H1 (cell line): ENCODE measurements around the gene PREX1. TPM values are rescaled to one million over a fixed set of nuclear protein-coding genes. Genes with fewer than 3 reads are reported as not detected.

ENCODE experiments used
- CTCF ChIA-PET: fragments of 300-600 bp; sonication (Branson Sonifier 250); formaldehyde crosslinking; loops from one replicate; lab custom pipeline; 2021; ENCODE audit not compliant: partially characterized antibody; lab: Charles Lee
- POLR2A ChIA-PET: fragments of 300-600 bp; sonication (Branson Sonifier 250); formaldehyde crosslinking; loops from one replicate; lab custom pipeline; 2021; ENCODE audit warnings: inconsistent platforms; ENCODE audit not compliant: partially characterized antibody; lab: Charles Lee
- DNase-seq, 2 experiments: peaks; one replicate each; pipeline versions ENCODE4 v3.0.0 to v3.0.0-alpha.2; 2010 to 2022; ENCODE audit warnings: low spot score in 2 of 2, low read depth in 1 of 2, mixed read lengths in 1 of 2
- FAIRE-seq: peaks from 2 replicates; lab custom pipeline; 2011; peaks lifted over from hg19 to GRCh38; lab: Jason Lieb, UNC
- H2AFZ ChIP-seq: 2 replicates; pipeline ENCODE4 v1.8.1; 2012; ENCODE audit warnings: low read length, inconsistent platforms
- H2AK5ac ChIP-seq: 2 replicates; pipeline ENCODE4 v1.6.1; 2013; ENCODE audit warnings: low read depth, low read length
- H2BK120ac ChIP-seq: replicated peaks from 2 replicates; pipeline ENCODE3; 2013; ENCODE audit warnings: low read depth, low read length, inconsistent platforms
- H2BK12ac ChIP-seq: 2 replicates; pipeline ENCODE4 v1.6.1; 2013; ENCODE audit warnings: low read depth, low read length
- H2BK15ac ChIP-seq: 2 replicates; pipeline ENCODE4 v1.6.1; 2013; ENCODE audit warnings: low read length
- H2BK20ac ChIP-seq: 2 replicates; pipeline ENCODE4 v1.6.1; 2013; ENCODE audit warnings: low read length
- H2BK5ac ChIP-seq: 2 replicates; pipeline ENCODE4 v1.6.1; 2013; ENCODE audit warnings: low read depth, low read length
- H3K14ac ChIP-seq: 2 replicates; pipeline ENCODE4 v1.6.1; 2013; ENCODE audit warnings: inconsistent platforms; ENCODE audit not compliant: insufficient read length
- H3K18ac ChIP-seq: 2 replicates; pipeline ENCODE4 v1.6.1; 2013; ENCODE audit warnings: low read length; ENCODE audit errors: extremely low read depth
- H3K23ac ChIP-seq: 2 replicates; pipeline ENCODE4 v1.6.1; 2013; ENCODE audit warnings: inconsistent platforms; ENCODE audit not compliant: insufficient read length
- H3K23me2 ChIP-seq: 2 replicates; pipeline ENCODE4 v1.6.1; 2013; ENCODE audit warnings: low read depth, low read length
- H3K27ac ChIP-seq: 2 replicates; pipeline ENCODE4 v1.6.1; 2011; ENCODE audit warnings: low read depth, low read length, inconsistent platforms
- H3K27me3 ChIP-seq, 4 experiments: replicated peaks in 1 of 4; 1 replicate in 1 of 4; 2 replicates in 3 of 4; pipeline versions ENCODE4 v1.6.1 to v1.8.1; 2011 to 2013; ENCODE audit warnings: low read length in 3 of 4, mild to moderate bottlenecking in 3 of 4, inconsistent platforms in 2 of 4, mixed read lengths in 2 of 4, moderate library complexity in 1 of 4; ENCODE audit not compliant: control insufficient read depth in 3 of 4, insufficient read depth in 3 of 4; ENCODE audit errors: extremely low read depth in 1 of 4
- H3K36me3 ChIP-seq, 4 experiments: 2 replicates each; pipeline versions ENCODE4 v1.6.1 to v1.8.1; 2011 to 2013; ENCODE audit warnings: mild to moderate bottlenecking in 4 of 4, low read length in 3 of 4, moderate library complexity in 2 of 4, control low read depth in 1 of 4, inconsistent platforms in 1 of 4; ENCODE audit not compliant: insufficient read depth in 4 of 4, control insufficient read depth in 2 of 4
- H3K4ac ChIP-seq: replicated peaks from 2 replicates; pipeline ENCODE3; 2013; ENCODE audit warnings: low read length, low read depth, mixed read lengths, inconsistent platforms; ENCODE audit not compliant: insufficient read length
- H3K4me1 ChIP-seq, 4 experiments: replicated peaks in 1 of 4; 1 replicate in 1 of 4; 2 replicates in 3 of 4; pipeline versions ENCODE4 v1.6.1 to v1.8.1; 2011 to 2013; ENCODE audit warnings: low read length in 3 of 4, inconsistent platforms in 2 of 4, mixed read lengths in 1 of 4; ENCODE audit not compliant: insufficient read depth in 4 of 4, control insufficient read depth in 3 of 4
- H3K4me2 ChIP-seq, 2 experiments: 2 replicates each; pipeline versions ENCODE4 v1.6.1 to v1.8.1; 2011 to 2013; ENCODE audit warnings: low read depth in 2 of 2, low read length in 2 of 2, control low read depth in 1 of 2, inconsistent platforms in 1 of 2, mild to moderate bottlenecking in 1 of 2; ENCODE audit not compliant: insufficient read depth in 1 of 2
- H3K4me3 ChIP-seq, 4 experiments: fragments of 200-600, 300-600 bp in 1 of 4; sonication (generic), shearing (Covaris generic), sonication (Bioruptor Twin) in 1 of 4; 2 replicates each; pipeline versions ENCODE4 v1.5.1 to v1.8.1; 2011 to 2016; ENCODE audit warnings: low read length in 4 of 4, low read depth in 3 of 4, control low read depth in 2 of 4, inconsistent platforms in 2 of 4, mild to moderate bottlenecking in 2 of 4, mixed read lengths in 1 of 4, moderate library complexity in 1 of 4; ENCODE audit not compliant: insufficient read depth in 2 of 4; ENCODE audit errors: extremely low read depth in 1 of 4
- H3K56ac ChIP-seq: replicated peaks from 2 replicates; pipeline ENCODE3; 2013; ENCODE audit warnings: low read depth, mild to moderate bottlenecking, mixed read lengths, low read length, inconsistent platforms; ENCODE audit not compliant: insufficient read length
- H3K79me1 ChIP-seq: 2 replicates; pipeline ENCODE4 v1.6.1; 2013; ENCODE audit warnings: low read depth, low read length, control low read depth
- H3K79me2 ChIP-seq, 2 experiments: 2 replicates each; pipeline versions ENCODE4 v1.6.1 to v1.8.1; 2012 to 2013; ENCODE audit warnings: low read length in 2 of 2, mild to moderate bottlenecking in 2 of 2, inconsistent platforms in 1 of 2; ENCODE audit not compliant: insufficient read depth in 2 of 2, control insufficient read depth in 1 of 2
- H3K9ac ChIP-seq, 4 experiments: replicated peaks in 1 of 4; 1 replicate in 1 of 4; 2 replicates in 3 of 4; pipeline versions ENCODE4 v1.6.1 to v1.8.1; 2011 to 2013; ENCODE audit warnings: low read depth in 3 of 4, low read length in 3 of 4, control low read depth in 2 of 4, mild to moderate bottlenecking in 2 of 4, moderate library complexity in 2 of 4, inconsistent platforms in 1 of 4; ENCODE audit errors: extremely low read depth in 1 of 4
- H3K9me3 ChIP-seq, 2 experiments: 2 replicates each; pipeline versions ENCODE4 v1.6.1 to v1.8.1; 2012 to 2013; ENCODE audit warnings: mild to moderate bottlenecking in 2 of 2, moderate library complexity in 2 of 2, control low read depth in 1 of 2, inconsistent platforms in 1 of 2, low read depth in 1 of 2, low read length in 1 of 2, mixed read lengths in 1 of 2; ENCODE audit not compliant: insufficient read depth in 2 of 2
- H4K20me1 ChIP-seq, 2 experiments: replicated peaks in 1 of 2; 2 replicates each; pipeline versions ENCODE3 to v1.8.1; 2011 to 2013; ENCODE audit warnings: inconsistent platforms in 2 of 2, low read length in 2 of 2, mild to moderate bottlenecking in 1 of 2; ENCODE audit not compliant: insufficient read depth in 2 of 2, control insufficient read depth in 1 of 2
- H4K5ac ChIP-seq: 2 replicates; pipeline ENCODE4 v1.6.1; 2013; ENCODE audit warnings: low read length, low read depth, mixed read lengths, inconsistent platforms; ENCODE audit not compliant: insufficient read length
- H4K8ac ChIP-seq: 2 replicates; pipeline ENCODE4 v1.8.0; 2013; ENCODE audit warnings: mild to moderate bottlenecking, moderate library complexity, low read length, inconsistent platforms; ENCODE audit not compliant: insufficient read depth; ENCODE audit errors: extremely low read depth
- H4K91ac ChIP-seq: replicated peaks from 2 replicates; pipeline ENCODE3; 2013; ENCODE audit warnings: low read length, mixed read lengths, inconsistent platforms; ENCODE audit not compliant: insufficient read length
- CTBP2 ChIP-seq: IDR thresholded peaks from 2 replicates; pipeline ENCODE4 v1.7.0; 2011; ENCODE audit warnings: borderline replicate concordance, mild to moderate bottlenecking, moderate library complexity, mixed read lengths, low read length; ENCODE audit not compliant: insufficient read depth, insufficient read length
- EGR1 ChIP-seq: IDR thresholded peaks from 2 replicates; pipeline ENCODE4 v1.6.1; 2011; ENCODE audit warnings: low read depth, low read length, borderline replicate concordance
- JUN ChIP-seq: IDR thresholded peaks from 2 replicates; pipeline ENCODE4 v1.6.1; 2011; ENCODE audit warnings: low read depth, mild to moderate bottlenecking, improper control_type of control experiment, low read length
- KDM4A ChIP-seq: IDR thresholded peaks from one replicate; pipeline ENCODE4 v1.7.1; 2012; ENCODE audit warnings: low read depth, mild to moderate bottlenecking, moderate library complexity, low read length, inconsistent platforms; ENCODE audit not compliant: severe bottlenecking
- RBBP5 ChIP-seq: IDR thresholded peaks from 2 replicates; pipeline ENCODE4 v1.7.1; 2012; ENCODE audit warnings: low read depth, mild to moderate bottlenecking, inconsistent platforms, low read length, moderate library complexity, borderline replicate concordance
- SIN3A ChIP-seq, 2 experiments: IDR thresholded peaks in 1 of 2; conservative IDR thresholded peaks in 1 of 2; 2 replicates each; pipeline ENCODE4 v1.6.1; 2011 to 2012; ENCODE audit warnings: low read length in 2 of 2, improper control_type of control experiment in 1 of 2, low read depth in 1 of 2, mild to moderate bottlenecking in 1 of 2
- SP4 ChIP-seq: IDR thresholded peaks from 2 replicates; pipeline ENCODE4 v1.6.1; 2012; ENCODE audit warnings: low read length, inconsistent platforms
- SRF ChIP-seq: IDR thresholded peaks from 2 replicates; pipeline ENCODE4 v1.6.1; 2011; ENCODE audit warnings: mild to moderate bottlenecking, low read depth, low read length, moderate library complexity
- TCF12 ChIP-seq: IDR thresholded peaks from 2 replicates; pipeline ENCODE4 v1.6.1; 2011; ENCODE audit warnings: low read depth, mild to moderate bottlenecking, low read length
- WGBS, 2 experiments: shearing (Covaris generic) in 1 of 2; methylation state at CpG; one replicate each; pipeline versions ENCODE4 v1.1.6 to v1.1.7; 2013 to 2015; ENCODE audit warnings: low lambda C conversion rate in 2 of 2, mixed read lengths in 2 of 2, inconsistent platforms in 1 of 2, low coverage in 1 of 2, missing lambda C conversion rate in 1 of 2; ENCODE audit not compliant: insufficient replicate concordance in 2 of 2, insufficient coverage in 1 of 2, insufficient read length in 1 of 2; ENCODE audit errors: extremely low coverage in 1 of 2, missing lambda C conversion rate in 1 of 2; 5-methylcytosine and 5-hydroxymethylcytosine counted together
- polyA plus RNA-seq, 7 experiments: library from polyadenylated mRNA; depleted of rRNA in 3 of 7; stranded (reverse) in 5 of 7; unstranded in 2 of 7; fragments of >200 nt in 5 of 7; fragments of 200-250 nt in 2 of 7; gene quantifications; 1 replicate in 5 of 7; 2 replicates in 1 of 7; 4 replicates in 1 of 7; pipeline versions ENCODE4 v1.2.1 to v1.2.3, GENCODE V29; 2011 to 2013; ENCODE audit warnings: missing spikeins in 2 of 7, mixed read lengths in 2 of 7
- total RNA-seq: library from RNA; stranded (reverse); fragmentation: NEBNext Ultra II Directional; extraction: Animal tissue kit (Norgen Biotek cat#: 25700); gene quantifications from 2 replicates; pipeline ENCODE4 v1.2.1, GENCODE V29; 2021
- TF ChIP-seq, protein P1 (sequence below): IDR thresholded peaks from 2 replicates; pipeline ENCODE4 v1.6.1; 2011; ENCODE audit warnings: low read depth, mild to moderate bottlenecking, low read length; ENCODE audit not compliant: insufficient read depth
- TF ChIP-seq, protein P2 (sequence below): IDR thresholded peaks from 2 replicates; pipeline ENCODE4 v1.6.1; 2012; ENCODE audit warnings: low read length, inconsistent platforms

PREX1 gene
- total and polyA plus RNA-seq, 2 of the 8 experiments (the other 6 are each of a cell fraction or from before 2014, with no cell fraction given) = 10.7 to 12.8 TPM

DNA sequence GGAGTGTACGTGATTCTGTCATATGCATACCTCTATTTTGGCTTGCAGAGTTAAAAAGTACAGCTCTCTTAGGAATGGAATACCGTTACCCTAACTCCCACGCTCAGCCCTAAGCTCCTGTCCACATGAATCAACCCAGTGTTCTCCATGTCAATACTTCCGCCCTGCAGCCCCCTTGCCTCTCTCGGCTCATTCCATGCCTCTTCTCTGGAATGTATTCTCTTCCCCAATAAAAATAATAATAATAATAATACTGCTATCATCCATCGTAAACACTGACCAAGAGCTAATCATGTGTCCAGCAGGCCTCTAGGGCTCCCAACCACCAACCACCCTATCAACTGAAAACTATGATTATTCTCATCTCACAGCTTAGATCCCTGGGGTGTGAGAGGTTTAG, 100.6 kb downstream of the PREX1 start:
- H3K23ac ChIP-seq = no peak overlapping the region
- 88% methylated on average over 6 of the region's 6 CpGs; no CpG with 5 or more reads in 1 of the 2 experiments for WGBS, 2 experiments
- no peak overlapping the region for H2AFZ ChIP-seq
- H3K4me3 ChIP-seq = no peak overlapping the region
- no peak overlapping the region for H3K4ac ChIP-seq
- H3K18ac ChIP-seq = no peak overlapping the region
- no peaks in the 10 kb centered on the region; a peak in 1 of 7 replicates for H3K27me3 ChIP-seq
- H4K5ac ChIP-seq = no peak overlapping the region
- peaks cover 2% of the 10 kb centered on the region; the same call in 1 of the 2 replicates for H3K23me2 ChIP-seq
- H4K8ac ChIP-seq = no peak overlapping the region
- H4K20me1 ChIP-seq = no peaks in the 10 kb centered on the region
- no peak overlapping the region for H3K14ac ChIP-seq
- H4K91ac ChIP-seq = no peak overlapping the region
- no peak overlapping the region for H3K9ac ChIP-seq
- no peak overlapping the region for H2BK12ac ChIP-seq
- no peaks in the 10 kb centered on the region; the same call in 1 of the 2 replicates for H3K79me1 ChIP-seq
- H3K56ac ChIP-seq = no peak overlapping the region
- no peak overlapping the region for H2BK120ac ChIP-seq
- H3K27ac ChIP-seq = no peak overlapping the region
- H3K4me1 ChIP-seq = peaks cover 3 to 9% (median 5%) of the 10 kb centered on the region in 4 experiments; a peak in 5 of 7 replicates
- H3K9me3 ChIP-seq = no peaks in the 10 kb centered on the region
- no peak overlapping the region for H2BK20ac ChIP-seq
- no peak overlapping the region for H2BK5ac ChIP-seq
- FAIRE-seq (no peak), DNase-seq (no peak)
- CTCF ChIA-PET = interaction anchor here (0.9 to 2.2 kb wide), 4 partner anchors 11 to 70 kb away, joined by 3 to 8 read pairs (median 4); no protein-coding TSS in a partner anchor
- no peak overlapping the region; the same call in 1 of the 2 replicates for H2BK15ac ChIP-seq
- no peaks in the 10 kb centered on the region for H3K79me2 ChIP-seq
- H3K36me3 ChIP-seq = no peaks in the 10 kb centered on the region; a peak in 2 of 8 replicates
- POLR2A ChIA-PET = interaction anchor here (0.6 kb wide), 1 partner anchor 386 kb away, joined by 3 read pairs; no protein-coding TSS in a partner anchor
- H3K4me2 ChIP-seq = no peak overlapping the region
- no peak overlapping the region for H2AK5ac ChIP-seq
- no peak for TF ChIP-seq JUN
- TF ChIP-seq, protein P1, sequence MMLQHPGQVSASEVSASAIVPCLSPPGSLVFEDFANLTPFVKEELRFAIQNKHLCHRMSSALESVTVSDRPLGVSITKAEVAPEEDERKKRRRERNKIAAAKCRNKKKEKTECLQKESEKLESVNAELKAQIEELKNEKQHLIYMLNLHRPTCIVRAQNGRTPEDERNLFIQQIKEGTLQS = no peak
- TF ChIP-seq, protein P2, sequence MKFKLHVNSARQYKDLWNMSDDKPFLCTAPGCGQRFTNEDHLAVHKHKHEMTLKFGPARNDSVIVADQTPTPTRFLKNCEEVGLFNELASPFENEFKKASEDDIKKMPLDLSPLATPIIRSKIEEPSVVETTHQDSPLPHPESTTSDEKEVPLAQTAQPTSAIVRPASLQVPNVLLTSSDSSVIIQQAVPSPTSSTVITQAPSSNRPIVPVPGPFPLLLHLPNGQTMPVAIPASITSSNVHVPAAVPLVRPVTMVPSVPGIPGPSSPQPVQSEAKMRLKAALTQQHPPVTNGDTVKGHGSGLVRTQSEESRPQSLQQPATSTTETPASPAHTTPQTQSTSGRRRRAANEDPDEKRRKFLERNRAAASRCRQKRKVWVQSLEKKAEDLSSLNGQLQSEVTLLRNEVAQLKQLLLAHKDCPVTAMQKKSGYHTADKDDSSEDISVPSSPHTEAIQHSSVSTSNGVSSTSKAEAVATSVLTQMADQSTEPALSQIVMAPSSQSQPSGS = no peak
- no peak for TF ChIP-seq RBBP5
- TF ChIP-seq SP4 = no peak
- TF ChIP-seq TCF12 = no peak
- no peak for TF ChIP-seq SRF
- no peak for TF ChIP-seq EGR1
- no peak for TF ChIP-seq CTBP2
- no peak for TF ChIP-seq SIN3A (conservative IDR thresholded peaks at IDR 0.05 in 1 of 2, IDR thresholded peaks at IDR 0.05 in 1 of 2; ENCODE audit: low read depth in 1 of 2, low read length in 2 of 2)
- TF ChIP-seq KDM4A = no peak
